Astrocyte of the spinal cord (primary cell): ENCODE measurements around the gene RUNX2.

ENCODE experiments used
- DNase-seq: peaks from one replicate; pipeline ENCODE4 v3.0.0; 2011; ENCODE audit warnings: low read depth, low spot score
- H3K4me3 ChIP-seq: 2 replicates; pipeline ENCODE4 v1.5.1; 2011; ENCODE audit warnings: low read depth, mild to moderate bottlenecking, low read length, moderate library complexity
- CTCF ChIP-seq: IDR thresholded peaks from 2 replicates; pipeline ENCODE4 v1.5.1; 2012; ENCODE audit warnings: low read depth, mild to moderate bottlenecking, low read length, inconsistent platforms
- in situ Hi-C: cut with HindIII; loops from 2 replicates; pipeline ENCODE4 v1.10.0; 2017; ENCODE audit warnings: low sequenced_read_pairs

Gene RUNX2

GRCh38 chr6:45574885-45575284 lies 246.8 kb downstream of the RUNX2 start:
- no peak overlapping the region for H3K4me3 ChIP-seq
- no peak for DNase-seq
- in situ Hi-C loops = no loop called here
- TF ChIP-seq CTCF = no peak

GRCh38 chr6:45576648-45577624 lies 248.8 kb downstream of the RUNX2 start:
- no peak overlapping the region for H3K4me3 ChIP-seq
- no peak for TF ChIP-seq CTCF
- DNase-seq = no peak
- in situ Hi-C loops = no loop called here

- H3K4me3 ChIP-seq = no peak overlapping the region
- DNase-seq = peak; percentile 38
- TF ChIP-seq CTCF = no peak
- in situ Hi-C loops = no loop called here
These were observed 249.8 kb downstream of the RUNX2 start for GRCh38 chr6:45577836-45578504.

- in situ Hi-C loops = no loop called here
- H3K4me3 ChIP-seq = no peak overlapping the region
- no peak for TF ChIP-seq CTCF
- DNase-seq = no peak
These were observed 256.0 kb downstream of the RUNX2 start for GRCh38 chr6:45584127-45584526.

- DNase-seq = no peak
- in situ Hi-C loops = no loop called here
- H3K4me3 ChIP-seq = no peak overlapping the region
- no peak for TF ChIP-seq CTCF
These were observed 258.4 kb downstream of the RUNX2 start for GRCh38 chr6:45586216-45587171.
